ENCODE measurements around the gene LCLAT1.

- TF ChIP-seq POLR2A (IDR thresholded peaks at IDR 0.05; ENCODE audit: low read depth) (no peak), CTCF (IDR thresholded peaks at IDR 0.05) (no peak), POLR2AphosphoS5 (IDR thresholded peaks at IDR 0.05) (peak; percentile 16 to 79)
Measured at GRCh38 chr2:30400151-30400954, 46.7 kb upstream of the LCLAT1 start.
